ENCODE results near the gene HHIPL1. TPM values are rescaled to one million over a fixed set of nuclear protein-coding genes. Genes with fewer than 3 reads are reported as not detected.

Gene HHIPL1
- total RNA-seq, 1 donor from 2014 or later, result 11.9 TPM

DNA sequence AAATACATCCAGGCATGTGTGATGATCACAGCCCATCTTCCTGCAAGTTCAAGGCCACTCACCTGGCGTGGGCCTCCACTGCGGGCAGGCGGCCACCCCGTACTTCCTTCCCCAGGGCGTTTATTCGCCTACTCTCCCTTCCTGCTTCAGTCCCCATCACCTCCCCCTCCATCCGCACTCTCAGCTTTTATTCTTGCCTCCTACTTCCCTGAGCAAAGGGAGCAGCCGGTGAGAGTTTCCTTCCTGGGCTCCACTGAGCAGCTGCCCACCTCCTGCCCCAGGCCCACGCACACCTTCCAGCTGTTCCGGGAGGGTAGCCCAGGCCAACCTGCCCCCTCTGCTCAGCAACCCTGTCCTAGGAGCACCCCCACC lies 43.3 kb downstream of the HHIPL1 start:
- no peak for DNase-seq (ENCODE audit: low spot score in 2 of 2)
- intact Hi-C loops (cut with DNase I), result loop anchor here (10.0 kb wide), 1 partner anchor 857 kb away; no protein-coding TSS in a partner anchor
- H3K27ac ChIP-seq, result no peak overlapping the region
- peaks cover 0 to under 1% of the 10 kb centered on the region in 2 donors for H3K4me1 ChIP-seq
- no peaks in the 10 kb centered on the region for H3K36me3 ChIP-seq
- H3K9me3 ChIP-seq, result no peaks in the 10 kb centered on the region
- no peaks in the 10 kb centered on the region for H3K27me3 ChIP-seq
- no peak for TF ChIP-seq CTCF (IDR thresholded peaks at IDR 0.05)
- H3K4me3 ChIP-seq, result no peak overlapping the region

GRCh38 chr14:99688629-99689028 lies 43.7 kb downstream of the HHIPL1 start:
- Histone ChIP-seq H3K4me1 (no peaks in the 10 kb centered on the region), H3K9me3 (no peaks in the 10 kb centered on the region), H3K4me3 (no peak overlapping the region), H3K27ac (no peak overlapping the region), H3K36me3 (no peaks in the 10 kb centered on the region), H3K27me3 (no peaks in the 10 kb centered on the region)
- TF ChIP-seq CTCF (IDR thresholded peaks at IDR 0.05), result no peak
- intact Hi-C loops (cut with DNase I), result loop anchor here (10.0 kb wide), 1 partner anchor 856 kb away; no protein-coding TSS in a partner anchor
- no peak for DNase-seq (ENCODE audit: low spot score in 2 of 2)

GRCh38 chr14:99689266-99690236 lies 44.6 kb downstream of the HHIPL1 start:
- intact Hi-C loops (cut with DNase I), result loop anchor here (10.0 kb wide), 1 partner anchor 855 kb away; no protein-coding TSS in a partner anchor
- H3K9me3 ChIP-seq, result no peaks in the 10 kb centered on the region
- no peak overlapping the region for H3K4me3 ChIP-seq
- TF ChIP-seq CTCF (IDR thresholded peaks at IDR 0.05), result no peak
- no peaks in the 10 kb centered on the region for H3K27me3 ChIP-seq
- H3K36me3 ChIP-seq, result no peaks in the 10 kb centered on the region
- no peak overlapping the region for H3K27ac ChIP-seq
- no peak for DNase-seq (ENCODE audit: low spot score in 2 of 2)
- H3K4me1 ChIP-seq, result no peaks in the 10 kb centered on the region

DNA sequence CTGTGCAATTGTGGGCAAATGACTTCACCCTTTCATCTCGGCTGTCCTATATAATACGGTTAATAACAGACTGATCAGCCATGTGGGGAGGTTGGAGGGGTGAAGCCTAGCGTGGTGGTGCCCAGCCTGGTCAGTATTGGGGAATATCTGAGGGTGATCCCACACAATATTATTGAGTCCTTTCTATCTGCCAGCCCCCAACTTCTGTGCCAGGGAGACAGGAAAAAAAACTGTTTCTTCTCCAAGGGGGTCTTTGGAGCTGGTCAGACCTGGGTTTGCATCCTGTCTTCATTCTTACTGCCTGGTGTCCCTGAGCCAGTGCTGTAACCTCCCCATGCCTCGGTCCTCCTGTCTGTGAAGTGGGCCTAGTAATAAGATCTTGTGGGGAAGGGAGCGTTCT lies 45.7 kb downstream of the HHIPL1 start:
- H3K4me1 ChIP-seq, result no peaks in the 10 kb centered on the region
- intact Hi-C loops (cut with DNase I), result no loop called here
- no peak for DNase-seq (ENCODE audit: low spot score in 2 of 2)

More for the DNA sequence above, 45.7 kb downstream of the HHIPL1 start:
- TF ChIP-seq CTCF (IDR thresholded peaks at IDR 0.05), result no peak
- H3K4me3 ChIP-seq, result no peak overlapping the region
- H3K9me3 ChIP-seq, result no peaks in the 10 kb centered on the region
- no peak overlapping the region for H3K27ac ChIP-seq
- H3K36me3 ChIP-seq, result no peaks in the 10 kb centered on the region
- H3K27me3 ChIP-seq, result no peaks in the 10 kb centered on the region

Data from ascending aorta (tissue), 2 donors.